CD1c-positive myeloid dendritic cell (primary cell): Measurements from ENCODE around the gene CD3D.

Source experiments
- DNase-seq: peaks from one replicate; pipeline ENCODE4 v3.0.0-alpha.2; 2016; ENCODE audit errors: extremely low spot score

The CD3D gene

GRCh38 chr11:118342503-118343161 is at the start of gene CD3D:
CD3D (minus strand) TSS chr11:118342705; CDS start chr11:118342607, 98 bp downstream.
- DNase-seq: peak; percentile 19

- DNase-seq: no peak
Measured at GRCh38 chr11:118383657-118384056, 41.2 kb upstream of the CD3D start.

- no peak for DNase-seq
Measured at GRCh38 chr11:118382954-118383353, 40.4 kb upstream of the CD3D start.

GRCh38 chr11:118380571-118380970 is 38.1 kb upstream of the CD3D start:
- DNase-seq: no peak

DNA sequence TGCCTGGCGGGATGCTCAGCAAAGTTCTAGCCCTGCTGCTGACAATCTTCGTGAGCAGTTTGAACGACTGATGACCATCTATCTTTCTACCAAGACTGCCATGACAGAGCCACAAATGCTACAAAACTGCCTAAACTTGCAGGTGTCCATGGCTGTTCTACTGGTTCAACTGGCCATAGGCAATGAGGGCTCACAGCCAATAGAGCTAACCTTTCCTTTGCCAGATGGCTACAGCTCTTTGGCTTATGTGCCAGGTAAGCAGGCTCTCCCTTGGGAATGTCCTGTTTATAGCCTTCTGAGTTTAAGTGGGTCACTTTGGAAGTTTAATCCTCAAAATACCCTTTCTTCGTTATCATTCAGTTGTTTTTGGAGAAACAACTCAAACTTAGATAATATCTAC is 37.0 kb upstream of the CD3D start:
- no peak for DNase-seq

GRCh38 chr11:118375978-118376377 is 33.5 kb upstream of the CD3D start:
- DNase-seq: no peak

- DNase-seq: no peak
Measured at GRCh38 chr11:118374729-118375128, 32.2 kb upstream of the CD3D start.

- DNase-seq: no peak
Measured at GRCh38 chr11:118373871-118374270, 31.4 kb upstream of the CD3D start.

DNA sequence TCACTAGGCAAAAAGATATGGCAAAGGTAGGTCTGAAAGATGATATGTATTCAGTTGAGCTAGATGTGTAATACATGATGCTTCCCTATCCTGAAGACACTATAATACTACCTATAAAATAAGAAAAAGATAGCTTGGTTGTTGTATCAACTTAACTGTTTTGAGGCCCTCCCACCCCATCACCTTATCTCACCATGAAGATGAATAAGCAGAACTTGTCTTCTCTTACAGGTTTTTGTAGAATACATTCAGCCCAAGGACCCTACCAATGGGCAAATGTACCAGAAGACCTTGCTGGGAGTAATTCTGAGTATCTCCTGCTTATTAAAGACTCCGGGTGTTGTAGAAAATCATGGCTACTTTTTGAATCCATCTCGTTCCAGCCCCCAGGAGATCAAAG is 30.8 kb upstream of the CD3D start:
- DNase-seq: no peak

DNA sequence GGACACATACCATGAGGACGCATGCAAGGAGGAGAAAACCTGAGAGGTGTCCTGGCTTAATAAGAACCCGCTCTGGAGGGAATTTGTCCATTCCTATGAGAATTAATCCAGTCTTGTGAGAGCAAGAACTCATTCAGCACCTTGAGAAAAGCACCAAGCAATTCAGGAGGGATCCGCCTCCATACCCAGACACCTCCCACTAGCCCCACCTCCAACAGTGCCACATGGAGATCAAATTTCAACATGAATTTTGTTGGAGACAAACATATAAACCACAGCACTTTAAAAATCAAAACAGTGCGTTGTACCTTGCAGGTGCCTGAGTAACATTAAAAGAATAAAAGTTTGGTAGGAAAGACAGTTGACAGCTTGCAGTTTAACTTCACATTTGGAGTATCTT is 28.3 kb upstream of the CD3D start:
- DNase-seq: no peak

DNA sequence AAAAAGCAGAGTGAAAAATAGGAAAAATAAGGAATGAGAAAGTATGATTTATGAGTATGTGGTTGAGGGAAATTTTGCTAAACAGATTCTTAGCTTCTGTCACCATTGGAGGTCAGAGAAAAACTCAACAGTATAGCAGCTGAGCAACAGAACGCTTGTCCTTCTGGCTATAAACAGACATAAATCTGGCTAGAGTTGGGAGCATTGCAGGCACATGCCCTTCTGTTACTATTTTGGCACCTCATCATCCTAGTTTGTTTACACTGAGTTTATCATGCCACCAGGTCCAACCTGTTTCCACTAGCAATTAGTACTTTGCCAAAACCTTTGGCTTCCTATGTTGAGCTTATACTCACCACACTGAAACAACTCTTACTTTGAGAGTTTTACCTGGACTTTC is 23.8 kb upstream of the CD3D start:
- DNase-seq: no peak

- no peak for DNase-seq
Measured at GRCh38 chr11:118364956-118365615, 22.6 kb upstream of the CD3D start.

GRCh38 chr11:118359295-118359958 is 16.9 kb upstream of the CD3D start, which contains the start of gene UBE4A:
UBE4A (plus strand) TSS chr11:118359600; CDS start chr11:118365081, 5,481 bp downstream.
- DNase-seq: peak; percentile 97

GRCh38 chr11:118358071-118358470 is 15.6 kb upstream of the CD3D start:
- DNase-seq: no peak

DNA sequence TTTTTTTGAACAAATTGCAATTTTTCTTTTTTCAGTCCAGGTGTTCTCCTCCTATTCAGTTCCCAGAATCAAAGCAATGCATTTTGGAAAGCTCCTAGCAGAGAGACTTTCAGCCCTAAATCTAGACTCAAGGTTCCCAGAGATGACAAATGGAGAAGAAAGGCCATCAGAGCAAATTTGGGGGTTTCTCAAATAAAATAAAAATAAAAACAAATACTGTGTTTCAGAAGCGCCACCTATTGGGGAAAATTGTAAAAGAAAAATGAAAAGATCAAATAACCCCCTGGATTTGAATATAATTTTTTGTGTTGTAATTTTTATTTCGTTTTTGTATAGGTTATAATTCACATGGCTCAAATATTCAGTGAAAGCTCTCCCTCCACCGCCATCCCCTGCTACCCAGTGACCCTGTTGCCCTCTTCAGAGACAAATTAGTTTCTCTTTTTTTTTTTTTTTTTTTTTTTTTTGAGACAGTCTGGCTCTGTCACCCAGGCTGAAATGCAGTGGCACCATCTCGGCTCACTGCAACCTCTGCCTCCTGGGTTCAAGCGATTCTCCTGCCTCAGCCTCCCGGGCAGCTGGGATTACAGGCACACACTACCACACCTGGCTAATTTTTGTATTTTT is 10.7 kb upstream of the CD3D start:
- peak; percentile 69 for DNase-seq

DNA sequence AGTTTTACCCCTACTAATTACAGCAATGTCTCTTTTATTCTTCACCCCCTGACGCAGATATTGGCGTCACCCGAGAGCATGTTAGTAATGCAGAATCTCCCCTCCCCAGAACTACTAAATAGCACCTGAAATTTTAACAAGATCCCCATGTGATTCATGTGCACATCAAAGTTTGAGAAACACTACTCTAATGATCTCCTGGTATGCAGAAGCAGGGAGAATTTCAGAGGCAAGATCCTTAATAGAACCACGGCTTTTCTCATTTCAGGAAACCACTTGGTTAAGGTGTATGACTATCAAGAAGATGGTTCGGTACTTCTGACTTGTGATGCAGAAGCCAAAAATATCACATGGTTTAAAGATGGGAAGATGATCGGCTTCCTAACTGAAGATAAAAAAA is 7.0 kb upstream of the CD3D start:
- DNase-seq: no peak

DNA sequence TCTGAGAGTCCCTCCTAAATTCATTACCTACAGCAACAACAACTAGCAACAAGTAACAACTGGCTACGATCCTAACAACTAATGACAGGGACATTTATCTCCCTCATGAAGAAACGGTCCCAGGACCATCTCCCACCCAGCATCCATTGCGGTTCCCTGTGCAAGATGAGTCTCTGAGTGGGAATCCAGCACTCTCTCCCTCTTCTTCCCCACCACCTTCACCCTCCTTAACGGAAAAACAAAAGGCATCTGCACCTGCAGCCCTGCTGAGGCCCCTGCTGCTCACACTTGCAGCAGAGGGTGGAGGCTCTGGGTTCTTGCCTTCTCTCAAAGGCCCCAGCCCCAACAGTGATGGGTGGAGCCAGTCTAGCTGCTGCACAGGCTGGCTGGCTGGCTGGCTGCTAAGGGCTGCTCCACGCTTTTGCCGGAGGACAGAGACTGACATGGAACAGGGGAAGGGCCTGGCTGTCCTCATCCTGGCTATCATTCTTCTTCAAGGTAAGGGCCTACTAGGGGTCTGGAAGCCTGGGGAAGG is 1.5 kb upstream of the CD3D start, which contains the start of gene CD3G:
Gene CD3G (plus strand): TSS at position 364 of the 535 bp plus-strand sequence. CDS start 80 bp downstream, at position 444.
- peak; percentile 19 for DNase-seq

- DNase-seq: no peak
Measured at GRCh38 chr11:118343248-118343647, 743 bp upstream of the CD3D start.

DNA sequence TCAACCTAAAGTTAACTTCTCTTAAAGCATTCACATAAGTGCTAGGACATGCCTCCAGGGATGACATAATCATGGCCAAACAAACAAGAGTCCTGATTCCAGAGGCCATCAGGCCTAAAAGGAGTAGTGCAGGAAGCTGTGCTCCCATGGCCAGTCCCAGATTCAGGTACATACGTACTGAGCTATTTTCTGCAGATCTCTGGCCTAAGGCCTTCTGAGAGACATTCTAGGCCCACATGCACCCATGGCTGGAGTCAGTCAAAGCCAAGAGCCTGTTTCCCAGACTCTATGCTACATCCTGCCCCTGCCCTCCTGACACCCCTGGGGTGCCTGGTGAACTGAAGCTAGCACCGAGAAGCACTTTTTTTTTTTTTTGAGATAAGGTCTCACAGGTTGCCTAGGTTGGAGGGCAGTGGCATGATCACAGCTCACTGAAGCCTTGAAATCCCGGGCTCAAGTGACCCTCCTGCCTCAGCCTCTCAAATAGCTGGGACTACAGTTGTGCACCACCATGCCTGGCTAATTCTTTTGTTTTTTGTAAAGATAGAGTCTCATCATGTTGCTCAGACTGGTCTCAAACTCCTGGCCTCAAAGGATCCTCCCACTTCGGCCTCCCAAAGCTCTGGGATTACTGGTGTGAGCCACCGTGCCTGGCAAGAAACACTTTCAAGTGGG is 553 bp downstream of the CD3D start:
- DNase-seq: no peak

DNA sequence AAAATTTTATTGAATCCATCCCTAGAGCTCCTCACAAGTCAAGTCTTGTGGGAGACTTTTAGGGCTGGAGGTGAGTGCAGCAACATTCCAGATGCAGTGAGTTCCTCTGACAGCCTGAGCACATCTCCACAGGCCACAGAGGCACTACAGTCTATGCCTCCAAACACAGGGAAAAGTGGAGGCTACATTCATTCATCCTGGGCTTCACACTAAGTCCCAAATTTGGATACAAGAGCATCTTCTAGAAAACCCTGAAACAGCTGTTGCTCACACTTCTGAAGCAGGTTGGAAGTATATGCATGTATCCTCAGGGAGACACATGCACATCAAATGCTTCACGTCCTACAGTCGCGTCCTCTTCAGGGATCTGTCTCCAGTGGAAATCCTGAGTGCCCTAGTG is 1.2 kb downstream of the CD3D start:
- no peak for DNase-seq

DNA sequence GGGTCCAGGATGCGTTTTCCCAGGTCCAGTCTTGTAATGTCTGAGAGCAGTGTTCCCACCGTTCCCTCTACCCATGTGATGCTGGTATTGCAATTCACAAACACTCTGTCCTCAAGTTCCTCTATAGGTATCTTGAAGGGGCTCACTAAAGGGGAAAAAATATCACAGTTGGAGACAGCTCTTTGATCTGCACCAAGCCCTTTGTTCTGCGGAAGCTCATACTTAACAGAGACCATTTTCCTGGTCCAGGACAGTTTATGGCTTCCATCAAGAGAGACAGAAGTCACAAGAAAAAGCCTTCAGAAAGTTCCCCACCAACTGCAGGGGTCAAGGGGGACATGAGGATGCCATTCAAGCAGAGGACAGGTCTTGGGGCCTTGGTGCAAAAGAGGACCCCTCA is 2.1 kb downstream of the CD3D start:
- no peak for DNase-seq
